Measurements from ENCODE around the gene TSPAN9.

The TSPAN9 gene

DNA sequence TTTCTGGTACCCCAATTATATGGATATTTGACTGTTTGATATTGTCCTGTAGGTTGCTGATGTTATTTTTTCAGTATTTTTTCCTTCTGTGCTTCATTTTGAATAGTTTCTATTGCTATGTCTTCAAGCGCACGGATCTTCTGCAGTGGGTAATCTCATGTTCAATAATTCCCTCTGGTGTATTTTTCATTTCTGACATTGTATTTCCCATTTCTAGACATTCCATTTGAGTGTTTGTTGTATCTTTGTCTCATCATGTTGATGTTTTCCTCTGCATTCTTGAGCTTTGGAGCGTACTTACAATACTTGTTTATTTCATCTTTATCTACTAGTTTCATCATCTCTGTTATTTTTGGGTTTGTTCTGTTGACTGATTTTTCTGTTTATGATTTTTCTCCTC lies 22.0 kb downstream of the TSPAN9 start:
- DNase-seq (ENCODE audit: low read depth, low spot score) = no peak

DNA sequence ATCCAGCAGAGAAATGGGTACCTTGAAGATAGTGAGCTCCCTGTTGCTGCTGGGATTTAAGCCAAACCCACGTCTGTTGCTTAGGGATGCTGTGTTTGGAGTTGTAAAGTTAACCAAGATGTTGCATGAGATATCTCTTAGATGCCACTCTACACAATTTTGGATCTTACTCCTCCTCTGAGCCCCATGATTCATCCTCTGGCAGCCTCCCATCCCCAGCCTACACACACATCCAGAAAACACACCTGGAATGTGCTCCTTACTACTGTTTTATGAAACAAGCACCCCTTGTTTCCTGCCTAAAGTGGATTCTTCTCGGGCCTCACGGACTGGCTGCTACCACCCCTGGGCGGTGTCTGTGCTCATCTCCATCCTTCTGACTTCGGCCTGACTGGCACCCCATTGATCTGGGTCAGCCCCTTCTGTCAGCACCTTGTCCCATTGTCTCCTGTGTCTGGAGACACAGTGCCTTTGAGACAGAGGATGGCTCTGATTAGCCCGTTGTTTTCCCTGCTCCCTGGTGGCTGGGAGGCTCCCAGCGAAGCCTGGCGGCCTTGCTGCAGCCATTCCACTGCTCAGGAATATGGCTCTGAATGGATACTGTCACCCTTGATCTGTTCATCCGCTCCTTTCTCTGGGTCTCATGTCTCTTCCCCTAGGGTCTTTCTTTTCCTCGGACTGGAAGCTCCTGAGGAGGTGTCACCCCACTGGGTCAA lies 24.3 kb downstream of the TSPAN9 start:
- no peak for DNase-seq (ENCODE audit: low read depth, low spot score)

DNA sequence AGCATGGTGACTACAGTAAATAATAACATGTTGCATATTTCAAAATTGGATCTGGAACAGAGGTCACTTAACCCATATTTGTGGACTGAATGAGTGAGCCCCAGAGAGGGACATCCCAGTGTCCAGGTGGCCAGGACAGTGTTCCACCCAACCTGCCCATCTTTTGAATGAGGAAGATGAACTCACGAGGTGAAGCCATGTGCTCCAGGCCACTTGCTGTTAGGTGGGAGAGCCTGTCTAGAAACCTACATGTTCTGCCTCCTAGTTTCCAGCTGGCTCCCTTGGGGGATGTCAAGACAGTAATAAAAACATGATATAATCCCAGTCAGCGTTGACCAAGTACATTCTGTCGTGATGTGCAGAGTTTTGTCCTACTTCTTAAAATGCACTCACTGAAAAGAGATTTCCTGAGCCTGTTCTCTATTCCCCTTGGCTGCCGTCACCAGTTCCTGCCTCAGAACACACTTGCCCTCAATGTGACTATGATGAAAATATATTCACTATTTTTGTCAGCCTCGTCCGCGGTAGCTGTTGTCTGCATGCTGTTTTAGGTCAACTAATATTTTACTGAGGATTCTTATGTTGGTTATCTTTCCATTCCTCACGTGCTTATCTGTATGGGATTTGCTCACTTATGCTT lies 25.7 kb downstream of the TSPAN9 start:
- DNase-seq (ENCODE audit: low read depth, low spot score) = no peak

DNA sequence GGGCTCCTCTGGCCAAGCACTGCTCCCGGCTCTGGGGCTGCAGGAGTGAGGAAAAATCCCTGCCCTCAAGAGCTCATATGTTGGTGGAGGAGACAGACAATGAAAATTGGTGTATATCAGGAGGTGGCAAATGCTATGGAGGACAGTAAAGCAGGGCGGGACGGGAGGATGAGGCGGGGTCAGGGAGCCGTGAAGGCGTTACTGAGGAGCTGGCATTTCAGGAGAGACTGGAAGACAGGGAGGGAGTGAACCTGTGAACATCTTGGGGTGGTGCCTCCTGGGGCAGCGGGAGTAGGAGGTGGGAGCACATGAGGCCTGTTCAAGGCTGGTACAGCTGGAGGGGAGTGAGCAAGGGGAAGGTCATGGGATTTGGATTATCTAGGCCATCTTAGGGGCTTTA lies 26.6 kb downstream of the TSPAN9 start:
- DNase-seq (ENCODE audit: low read depth, low spot score) = no peak

DNA sequence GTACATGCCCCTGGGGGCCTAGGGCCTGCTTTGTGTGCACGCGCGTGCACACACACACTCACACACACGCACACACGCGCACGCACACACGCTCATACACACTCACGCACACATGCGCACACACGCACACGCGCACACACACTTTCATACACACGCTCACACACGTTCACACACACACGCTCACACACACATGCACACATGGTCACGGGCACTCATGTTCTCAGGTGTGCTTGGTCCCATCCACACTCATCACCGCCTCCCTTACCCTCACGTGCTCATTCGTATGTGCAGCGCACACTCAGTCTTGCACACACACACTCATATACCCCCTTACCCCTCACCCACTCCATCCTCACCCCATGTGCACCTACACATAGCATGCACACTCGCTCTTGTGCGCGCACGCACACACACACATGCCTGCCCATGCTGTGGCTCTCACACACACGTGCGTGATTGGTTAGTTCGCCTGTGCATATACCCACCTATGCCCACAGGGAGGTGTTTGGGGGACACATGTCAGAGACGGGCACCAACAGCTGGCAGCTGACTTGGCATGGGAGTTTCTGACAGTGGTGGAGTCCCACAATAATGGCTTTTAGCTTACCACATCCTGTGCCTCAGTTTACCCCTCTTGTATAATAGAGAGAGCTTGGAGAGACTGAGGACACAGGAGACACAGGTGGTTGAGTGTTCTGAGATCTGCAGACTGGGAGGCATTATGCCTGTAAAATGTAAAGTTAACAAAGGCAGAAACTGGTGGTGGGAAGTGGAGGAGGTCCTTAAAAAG lies 28.7 kb downstream of the TSPAN9 start:
- no peak for DNase-seq (ENCODE audit: low read depth, low spot score)

DNA sequence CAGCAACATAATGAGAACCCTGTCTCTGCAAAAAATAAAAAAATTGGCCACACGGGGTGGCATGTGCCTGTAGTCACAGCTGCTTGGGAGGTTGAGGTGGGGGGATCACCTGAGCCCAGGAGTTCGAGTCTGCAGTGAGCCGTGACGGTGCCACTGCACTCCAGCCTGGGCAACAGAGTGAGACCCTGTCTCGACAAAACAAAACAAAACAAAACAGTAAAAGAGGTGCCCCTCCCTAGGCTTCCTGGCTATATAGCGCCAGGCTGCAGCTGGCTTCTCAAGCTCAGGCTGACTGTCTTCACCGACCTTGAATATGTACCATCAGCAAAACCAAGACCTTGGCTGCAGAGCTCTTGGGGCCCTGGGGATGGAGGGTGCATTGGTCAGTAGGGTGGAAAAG lies 29.4 kb downstream of the TSPAN9 start:
- no peak for DNase-seq (ENCODE audit: low read depth, low spot score)

DNA sequence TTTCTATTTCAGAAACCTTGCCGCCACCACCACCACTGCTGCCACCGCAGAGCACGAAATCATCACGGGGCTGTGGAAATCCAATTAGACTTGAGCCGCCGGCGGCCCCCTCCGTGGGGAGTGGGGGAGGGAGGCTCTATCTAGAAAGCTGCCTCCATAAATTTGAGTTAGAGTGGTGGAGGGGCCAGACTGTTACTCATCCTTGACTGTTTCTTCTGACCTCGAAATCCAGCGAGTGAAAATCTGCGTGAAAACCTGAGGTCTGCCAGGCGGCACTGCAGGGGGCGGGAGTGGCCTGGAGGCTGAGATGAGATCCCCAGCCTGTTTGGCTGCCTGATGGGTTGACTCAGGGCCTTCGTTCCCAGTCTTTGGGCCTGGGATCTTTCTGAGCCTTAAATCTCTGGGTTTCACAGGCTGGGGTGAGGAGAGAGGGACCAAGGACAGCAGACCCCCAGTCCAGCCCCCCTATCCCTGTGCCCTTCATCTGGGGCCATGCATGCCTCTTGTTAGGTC lies 29.9 kb downstream of the TSPAN9 start:
- no peak for DNase-seq (ENCODE audit: low read depth, low spot score)

DNA sequence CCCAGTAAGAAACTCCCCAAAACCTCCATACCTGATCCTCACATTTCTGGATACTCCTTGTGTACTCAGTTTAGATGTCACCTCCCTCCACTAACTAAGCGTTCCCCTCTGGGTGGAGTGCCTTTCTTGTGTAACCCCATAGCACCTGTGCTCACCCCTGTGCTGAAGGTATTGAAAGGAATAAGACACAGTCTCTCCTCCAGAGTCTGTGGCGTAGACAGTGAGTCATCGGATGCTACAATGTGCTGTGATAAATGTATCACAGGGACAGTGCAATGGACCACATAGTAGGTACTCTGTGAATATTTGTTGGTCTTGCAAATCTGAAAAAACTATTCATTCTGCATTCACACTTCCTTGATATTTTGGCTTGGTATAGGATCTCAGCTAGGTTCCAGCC lies 30.8 kb downstream of the TSPAN9 start:
- no peak for DNase-seq (ENCODE audit: low read depth, low spot score)

DNA sequence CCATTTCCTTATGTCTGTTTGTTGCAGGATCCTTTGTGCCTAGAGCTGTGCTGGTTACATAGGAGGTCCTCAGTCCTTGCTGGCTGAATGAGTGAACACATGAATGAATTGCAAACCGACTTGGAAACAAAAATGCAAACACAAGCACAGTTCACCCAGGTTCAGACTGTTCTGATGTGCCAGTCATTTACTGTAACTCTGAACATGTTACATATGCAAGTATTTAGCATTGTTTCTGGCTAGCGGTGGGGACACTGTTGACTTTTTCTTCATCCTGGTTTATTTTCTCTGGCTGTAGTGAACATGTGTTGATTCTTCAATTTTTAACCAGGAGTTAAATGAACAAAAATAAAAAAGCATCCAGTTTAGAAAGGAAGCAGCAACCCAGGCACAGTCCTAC lies 33.4 kb downstream of the TSPAN9 start:
- no peak for DNase-seq (ENCODE audit: low read depth, low spot score)

DNA sequence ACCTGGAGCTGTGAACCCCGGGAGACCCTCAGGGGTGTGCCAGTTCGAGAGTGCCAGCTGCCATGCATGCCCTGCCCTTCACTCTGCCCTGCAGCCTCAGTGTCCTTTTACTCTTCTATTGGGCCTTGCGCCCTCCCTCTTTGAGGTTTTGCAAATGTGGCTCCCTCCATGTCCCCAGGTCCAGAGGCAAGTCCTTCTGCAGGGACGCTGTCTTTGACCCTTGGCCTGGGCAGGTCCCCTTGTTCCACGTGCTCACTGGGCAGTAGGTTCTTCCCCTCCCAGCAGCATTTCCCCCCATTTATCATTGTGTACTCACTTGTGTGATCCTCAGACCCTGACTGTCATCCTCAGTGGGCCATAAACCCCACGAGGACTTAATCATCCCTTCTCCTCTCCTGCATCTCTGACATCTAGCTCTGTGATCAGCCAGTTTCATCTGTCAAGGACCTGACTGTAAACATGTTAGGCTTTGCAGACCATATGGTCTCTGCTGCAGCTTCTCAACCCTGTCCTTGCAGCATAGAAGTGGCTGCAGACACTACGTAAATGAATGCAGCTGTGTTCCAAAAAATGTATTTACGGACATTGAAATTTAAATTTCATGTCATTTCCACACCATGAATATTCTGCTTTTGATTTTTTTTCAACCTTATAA lies 36.6 kb downstream of the TSPAN9 start:
- no peak for DNase-seq (ENCODE audit: low read depth, low spot score)

DNA sequence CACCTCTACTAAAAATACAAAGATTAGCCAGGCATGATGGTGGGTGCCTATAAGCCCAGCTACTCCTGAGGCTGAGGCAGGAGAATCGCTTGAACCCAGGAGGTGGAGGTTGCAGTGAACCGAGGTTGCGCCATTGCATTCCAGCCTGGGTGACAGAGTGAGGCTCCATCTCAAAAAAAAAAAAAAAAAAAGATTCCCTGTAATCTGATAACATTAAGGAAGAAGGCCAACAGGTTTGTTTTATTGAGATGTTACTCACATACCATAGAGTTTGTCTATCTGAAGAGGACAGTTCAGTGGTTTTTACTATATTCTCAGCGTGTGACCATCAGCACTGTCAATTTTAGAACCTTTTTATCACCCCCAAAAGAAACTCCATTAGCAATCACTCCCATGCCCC lies 37.5 kb downstream of the TSPAN9 start:
- DNase-seq (ENCODE audit: low read depth, low spot score) = no peak

DNA sequence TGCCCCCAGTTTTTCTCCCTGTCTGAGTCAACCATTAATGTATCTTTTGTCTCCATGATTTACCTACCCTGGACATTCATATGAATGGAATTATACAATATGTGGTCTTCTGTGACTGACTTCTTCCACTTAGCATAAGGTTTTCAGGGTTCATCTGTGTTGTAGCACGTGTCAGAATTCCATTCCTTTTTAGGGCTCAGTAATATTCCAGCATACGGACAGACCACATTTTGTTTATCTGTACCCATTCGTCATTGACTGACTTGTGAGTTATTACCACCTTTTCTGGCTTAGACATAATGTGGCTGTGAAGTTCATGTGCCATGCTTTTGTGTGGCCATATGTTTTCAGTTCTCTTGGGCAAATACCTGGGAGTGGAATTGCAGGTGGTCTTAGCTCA lies 37.9 kb downstream of the TSPAN9 start:
- DNase-seq (ENCODE audit: low read depth, low spot score) = no peak

DNA sequence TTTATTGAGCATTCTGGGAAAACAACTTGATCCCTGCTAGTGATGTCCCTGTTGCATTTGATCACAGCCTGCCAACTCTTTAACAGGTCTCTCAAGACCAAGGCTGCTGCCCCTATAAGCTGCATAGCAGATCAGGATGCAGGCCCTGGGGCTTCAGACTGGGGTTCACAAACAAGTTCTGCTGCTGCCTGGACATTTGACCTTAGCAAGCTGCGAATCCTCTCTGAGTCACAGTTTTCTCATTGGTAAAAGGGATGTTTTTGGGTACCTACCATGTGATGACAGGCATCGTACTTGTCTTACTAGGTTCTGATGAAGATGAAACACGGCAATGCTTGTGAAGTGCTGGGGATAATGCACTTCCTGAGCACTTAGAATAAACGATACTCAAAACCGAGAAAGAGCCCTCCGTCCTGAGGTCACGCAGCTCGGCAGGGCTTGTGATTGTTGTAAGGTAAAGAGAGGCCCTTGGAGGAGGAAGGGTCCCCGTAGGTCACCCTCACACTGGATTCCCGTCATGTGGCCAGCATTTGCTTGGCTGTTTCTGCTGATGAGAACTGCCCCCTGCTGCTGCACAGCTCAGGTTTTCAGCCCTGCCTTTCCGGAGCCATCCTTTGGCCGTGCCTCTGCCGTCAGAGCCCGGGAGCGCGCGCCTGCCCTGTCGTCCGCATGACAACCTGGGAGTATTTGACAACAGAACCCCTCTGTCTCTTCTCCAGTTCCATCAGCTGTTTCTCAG lies 39.1 kb downstream of the TSPAN9 start:
- no peak for DNase-seq (ENCODE audit: low read depth, low spot score)

DNA sequence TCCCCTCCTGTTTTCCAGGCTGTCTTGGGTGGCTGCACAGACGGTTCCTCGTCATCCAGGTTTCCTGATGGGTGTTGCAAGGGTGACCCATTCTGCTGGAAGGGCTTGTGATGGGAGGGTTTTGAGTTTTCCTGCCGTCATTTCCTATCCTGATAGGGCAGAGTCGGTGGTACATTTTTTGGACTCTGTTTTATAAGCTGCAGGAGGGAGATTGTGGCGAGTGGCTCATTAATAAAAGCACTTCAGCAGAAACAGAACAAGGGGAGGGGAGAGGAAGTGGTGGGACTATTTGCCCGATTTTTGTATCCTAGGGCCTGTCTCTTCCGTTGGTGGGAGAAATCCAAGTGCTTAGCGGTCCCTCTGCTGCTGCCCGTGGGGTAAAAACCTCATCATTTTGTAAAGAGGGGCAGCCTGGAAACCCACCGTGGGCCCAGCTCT lies 40.0 kb downstream of the TSPAN9 start:
- DNase-seq (ENCODE audit: low read depth, low spot score) = no peak

DNA sequence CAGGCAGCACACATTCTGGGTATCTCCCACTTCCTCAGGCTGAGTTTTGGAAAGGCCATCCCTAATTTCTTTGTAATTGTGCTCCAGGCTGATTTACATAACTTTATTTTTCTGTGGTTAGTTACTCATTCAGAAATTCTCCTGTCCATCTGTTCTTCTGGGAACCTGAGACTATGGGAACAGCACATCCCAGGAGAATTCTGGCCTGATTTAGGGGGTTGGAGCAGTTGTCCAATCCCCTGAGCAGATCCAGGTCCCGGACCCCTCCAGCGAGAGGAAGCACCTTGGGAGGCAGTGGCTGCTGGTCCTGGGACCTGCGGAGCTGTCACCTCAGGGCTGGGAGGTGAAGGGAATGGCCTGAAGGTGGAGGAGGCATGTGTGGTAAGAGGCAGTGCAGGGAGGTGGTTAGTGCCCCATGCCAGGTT lies 40.4 kb downstream of the TSPAN9 start:
- DNase-seq (ENCODE audit: low read depth, low spot score) = no peak

DNA sequence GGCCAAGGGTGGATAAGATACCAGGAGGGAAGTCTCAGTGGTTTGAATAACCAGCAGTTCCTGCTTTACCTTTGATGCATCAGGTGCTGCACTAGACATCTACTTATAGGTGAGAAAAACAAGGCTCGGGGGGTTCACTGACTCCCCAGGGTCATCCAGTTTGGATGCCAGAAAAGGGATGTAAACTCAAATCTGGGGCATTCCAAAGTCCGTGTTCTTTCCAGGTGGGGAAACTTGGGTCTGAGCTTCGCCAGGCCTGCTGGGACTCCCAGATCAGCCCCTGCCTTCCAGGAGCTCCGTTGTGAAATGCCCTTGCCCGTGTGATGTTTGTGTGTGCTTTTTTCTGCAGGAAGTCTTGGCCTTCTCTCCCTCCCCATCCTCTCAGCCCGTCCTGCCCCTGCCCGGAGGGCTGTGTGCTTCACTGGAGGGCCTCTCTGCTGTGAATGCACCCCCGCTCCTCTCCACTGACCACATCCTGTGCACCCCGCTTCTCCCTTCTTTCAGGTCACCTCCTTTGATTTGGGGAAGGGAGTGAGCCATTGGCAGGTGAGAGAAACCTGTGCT lies 42.1 kb downstream of the TSPAN9 start:
- no peak for DNase-seq (ENCODE audit: low read depth, low spot score)

DNA sequence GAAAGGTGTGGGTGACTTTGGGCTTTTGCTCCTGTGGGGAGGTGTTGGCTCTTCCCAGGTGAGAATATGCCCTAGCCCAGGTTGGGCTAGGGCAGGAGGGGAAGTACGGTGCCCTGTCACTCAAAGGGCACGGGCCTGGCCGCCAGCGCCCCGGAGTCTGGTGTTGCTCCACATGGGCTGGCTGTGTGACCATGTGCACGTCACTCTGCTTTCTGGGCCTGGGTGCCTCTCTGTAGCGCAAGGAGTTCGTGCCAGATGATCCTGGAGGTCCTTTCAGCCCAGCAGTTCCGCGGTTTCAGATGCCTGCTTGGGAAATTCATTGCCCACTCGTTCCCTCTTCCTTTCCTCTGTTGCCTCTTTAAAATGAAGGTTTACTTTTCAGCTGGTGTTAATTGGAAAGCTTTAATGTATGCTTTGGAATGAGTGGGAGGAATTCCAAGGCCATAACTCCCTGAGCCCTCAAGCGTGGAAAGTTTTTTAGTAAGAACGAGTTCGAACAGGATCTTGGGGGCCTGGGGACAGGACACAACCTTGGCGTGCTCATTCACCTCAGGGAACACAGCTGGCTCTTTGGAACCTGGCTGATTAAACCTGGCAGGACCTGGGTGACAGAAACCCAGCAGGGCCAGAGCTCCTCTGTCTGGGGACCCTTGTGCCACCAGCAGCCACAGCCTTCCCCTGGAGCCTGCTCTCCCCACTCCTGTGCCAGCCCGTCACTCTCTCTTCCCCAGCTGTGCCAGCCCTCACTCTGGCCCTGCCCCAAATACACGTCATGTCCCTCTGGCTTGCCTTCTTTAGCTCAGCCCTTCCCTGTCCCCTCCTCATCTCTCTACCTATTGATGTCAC lies 42.8 kb downstream of the TSPAN9 start:
- no peak for DNase-seq (ENCODE audit: low read depth, low spot score)

DNA sequence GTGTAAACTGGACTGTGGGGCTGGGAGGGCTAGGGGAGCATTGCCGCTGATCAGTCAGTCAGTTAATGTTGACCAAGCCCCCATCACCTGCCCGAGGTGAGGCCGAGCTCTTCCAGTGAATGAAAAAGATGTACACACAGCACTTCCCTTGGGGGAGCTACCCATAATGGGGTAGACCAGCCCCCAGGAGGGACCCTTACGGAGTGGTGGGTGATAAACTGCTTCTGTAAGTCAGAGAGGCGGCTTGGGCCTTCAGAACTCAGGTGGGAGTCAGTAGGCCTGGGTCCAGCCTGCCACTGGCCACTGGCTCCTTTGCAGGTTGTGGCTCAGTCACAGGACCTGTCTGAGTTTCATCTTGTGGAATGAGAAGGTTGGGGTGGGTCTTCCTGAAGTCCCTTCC lies 43.5 kb downstream of the TSPAN9 start:
- no peak for DNase-seq (ENCODE audit: low read depth, low spot score)

DNA sequence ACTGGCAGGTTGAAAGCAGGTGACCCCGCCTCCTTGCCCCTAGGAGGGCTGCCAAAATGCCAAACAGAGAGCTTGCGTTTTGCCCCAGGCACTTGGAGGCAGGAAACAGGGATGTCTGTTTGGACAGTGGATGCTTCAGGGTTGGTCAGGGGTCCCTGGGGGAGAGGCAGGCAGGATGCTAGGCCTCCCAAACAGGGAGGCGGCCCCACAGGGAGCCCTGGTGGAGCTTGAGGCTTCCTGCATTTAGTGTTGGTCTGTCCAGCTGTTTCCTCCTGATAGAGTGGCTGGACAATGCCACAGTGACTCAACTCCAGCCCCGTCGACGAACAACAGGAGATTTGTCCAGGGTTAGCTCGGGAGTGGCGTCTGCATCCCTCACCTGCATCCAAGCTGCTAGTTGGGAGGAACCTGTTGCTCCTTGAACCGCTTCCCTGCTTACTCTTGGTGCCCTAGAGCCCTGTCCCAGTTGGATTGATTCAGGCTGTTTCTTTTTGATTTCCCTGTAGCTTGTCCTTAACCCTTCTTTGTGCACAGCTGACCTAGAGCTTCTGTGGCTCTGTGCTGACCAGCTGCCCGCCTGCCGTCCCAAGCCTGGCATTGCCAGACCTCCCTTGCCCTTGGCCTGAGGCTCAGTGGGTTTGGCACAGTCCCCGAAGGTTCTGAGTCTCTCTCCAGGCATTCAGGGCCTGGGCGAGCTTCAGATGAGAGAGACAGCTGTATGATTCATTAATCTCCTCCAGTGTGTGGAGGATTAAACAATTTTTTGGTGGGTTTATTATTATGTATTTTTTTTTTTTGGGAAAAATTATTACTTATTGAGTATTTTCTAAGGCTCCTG lies 45.9 kb downstream of the TSPAN9 start:
- no peak for DNase-seq (ENCODE audit: low read depth, low spot score)

Data from activated CD4-positive, CD25-positive, alpha-beta regulatory T cell treated with anti-CD3 and anti-CD28 coated beads, Interleukin-2, amount 50 U/mL, for 16 hours (primary cell).